Measurements from ENCODE around the gene REXO4.

REXO4 gene, protein sequence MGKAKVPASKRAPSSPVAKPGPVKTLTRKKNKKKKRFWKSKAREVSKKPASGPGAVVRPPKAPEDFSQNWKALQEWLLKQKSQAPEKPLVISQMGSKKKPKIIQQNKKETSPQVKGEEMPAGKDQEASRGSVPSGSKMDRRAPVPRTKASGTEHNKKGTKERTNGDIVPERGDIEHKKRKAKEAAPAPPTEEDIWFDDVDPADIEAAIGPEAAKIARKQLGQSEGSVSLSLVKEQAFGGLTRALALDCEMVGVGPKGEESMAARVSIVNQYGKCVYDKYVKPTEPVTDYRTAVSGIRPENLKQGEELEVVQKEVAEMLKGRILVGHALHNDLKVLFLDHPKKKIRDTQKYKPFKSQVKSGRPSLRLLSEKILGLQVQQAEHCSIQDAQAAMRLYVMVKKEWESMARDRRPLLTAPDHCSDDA

DNA sequence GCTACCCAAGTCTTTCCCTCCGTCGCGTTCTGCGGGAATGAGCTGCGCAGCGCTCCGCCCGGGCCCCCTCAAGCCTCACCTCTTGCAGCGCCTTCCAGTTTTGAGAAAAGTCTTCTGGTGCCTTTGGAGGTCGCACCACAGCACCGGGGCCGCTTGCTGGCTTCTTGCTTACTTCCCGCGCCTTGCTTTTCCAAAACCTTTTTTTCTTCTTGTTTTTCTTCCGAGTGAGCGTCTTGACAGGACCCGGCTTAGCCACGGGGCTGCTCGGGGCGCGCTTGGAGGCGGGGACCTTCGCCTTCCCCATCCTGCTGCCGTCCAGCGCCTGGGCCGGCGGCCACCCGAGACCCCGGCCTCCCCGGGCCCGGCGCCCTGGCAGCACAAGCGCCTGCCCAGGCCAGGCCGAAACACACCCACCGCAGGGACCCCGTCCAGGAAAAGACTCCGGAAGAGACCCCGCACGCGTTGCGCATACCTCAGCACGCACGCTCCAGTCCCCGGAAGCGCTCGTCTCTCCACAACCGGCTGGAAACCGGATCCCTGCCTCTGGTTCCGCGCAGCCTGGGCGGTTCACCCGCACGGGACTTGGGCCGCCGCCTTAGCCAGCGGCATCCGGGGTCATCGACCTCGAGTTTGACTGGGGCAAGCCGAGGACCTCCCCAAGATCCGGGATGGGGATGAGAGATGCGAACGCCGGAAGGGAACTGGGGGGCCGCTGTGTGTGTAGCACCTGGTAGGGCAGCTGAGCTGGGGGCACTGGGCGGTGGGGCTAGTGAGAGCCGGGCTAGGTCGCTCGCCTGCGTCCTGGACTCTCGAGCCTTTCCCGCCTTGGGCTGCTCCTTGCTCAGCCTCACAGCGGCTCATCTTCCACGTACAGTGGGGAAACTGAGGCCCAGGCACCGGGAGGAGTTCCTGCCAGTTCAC lies at the start of gene REXO4:
REXO4 (minus strand) TSS at position 470 of the 921 bp plus-strand sequence; CDS start at position 304, 166 bp downstream.
- peak; percentile 88 for ATAC-seq

DNA sequence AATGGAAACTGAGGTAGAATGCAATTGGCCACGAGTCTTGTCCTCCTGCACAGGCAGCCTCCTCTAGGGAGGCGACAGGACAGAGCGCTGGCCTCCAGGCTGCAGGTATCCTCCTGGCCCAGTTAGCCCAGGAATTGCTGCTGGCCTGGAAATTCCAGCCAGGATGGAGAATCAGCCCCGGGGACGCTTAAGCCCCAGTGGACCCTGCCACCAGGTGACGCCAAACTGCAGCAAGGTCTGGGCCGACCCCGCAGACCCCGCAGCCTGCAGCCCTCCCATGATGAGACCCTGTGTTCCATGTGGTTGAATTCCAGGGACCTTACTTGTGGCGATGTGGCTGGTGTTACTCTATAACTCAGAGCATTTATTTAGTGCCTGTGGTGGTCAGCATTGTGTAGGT lies 49.3 kb upstream of the REXO4 start:
- ATAC-seq (no peak), DNase-seq (no peak)

More for the DNA sequence above, at the start of gene REXO4:
- peak; percentile 89 for DNase-seq

DNA sequence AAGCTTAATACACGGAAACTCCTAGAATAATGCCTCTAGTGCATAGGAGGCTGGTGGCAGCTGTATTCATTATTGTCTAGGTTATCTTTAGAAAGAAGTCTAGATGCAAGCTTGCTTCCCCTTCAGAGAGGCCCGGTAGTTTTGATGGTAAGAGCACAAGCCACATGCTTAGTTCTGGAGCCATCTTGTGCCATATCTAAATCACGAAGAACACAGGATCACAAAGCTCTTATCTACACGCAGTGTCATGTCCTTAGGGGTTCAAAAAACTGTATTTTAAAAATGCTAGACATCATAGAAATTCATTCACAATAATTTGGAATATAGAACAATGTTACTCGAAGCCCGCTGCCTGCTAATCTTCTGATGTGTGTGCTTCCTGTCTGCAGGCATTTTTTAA lies 48.2 kb upstream of the REXO4 start:
- DNase-seq (no peak), ATAC-seq (no peak)

DNA sequence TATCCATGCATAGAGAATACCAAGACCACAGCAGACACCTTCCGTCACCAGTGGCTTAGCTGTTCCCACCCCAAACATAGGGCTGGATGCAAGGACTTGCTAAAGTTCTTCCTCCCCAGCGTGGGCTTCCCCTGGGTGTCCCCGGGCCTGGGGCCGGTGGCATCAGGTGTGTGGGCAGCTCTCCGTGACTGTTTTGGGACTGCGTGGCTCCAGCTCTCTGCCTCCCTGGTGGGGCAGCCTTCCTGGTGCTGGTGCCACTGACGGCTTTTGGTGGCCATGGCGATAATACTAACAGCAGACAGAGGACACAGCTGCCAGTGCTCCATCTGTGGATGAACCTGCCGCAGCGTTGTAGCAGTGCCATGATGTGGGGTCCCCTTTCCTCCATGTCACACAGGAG lies 46.8 kb upstream of the REXO4 start:
- no peak for DNase-seq
- ATAC-seq, result no peak

DNA sequence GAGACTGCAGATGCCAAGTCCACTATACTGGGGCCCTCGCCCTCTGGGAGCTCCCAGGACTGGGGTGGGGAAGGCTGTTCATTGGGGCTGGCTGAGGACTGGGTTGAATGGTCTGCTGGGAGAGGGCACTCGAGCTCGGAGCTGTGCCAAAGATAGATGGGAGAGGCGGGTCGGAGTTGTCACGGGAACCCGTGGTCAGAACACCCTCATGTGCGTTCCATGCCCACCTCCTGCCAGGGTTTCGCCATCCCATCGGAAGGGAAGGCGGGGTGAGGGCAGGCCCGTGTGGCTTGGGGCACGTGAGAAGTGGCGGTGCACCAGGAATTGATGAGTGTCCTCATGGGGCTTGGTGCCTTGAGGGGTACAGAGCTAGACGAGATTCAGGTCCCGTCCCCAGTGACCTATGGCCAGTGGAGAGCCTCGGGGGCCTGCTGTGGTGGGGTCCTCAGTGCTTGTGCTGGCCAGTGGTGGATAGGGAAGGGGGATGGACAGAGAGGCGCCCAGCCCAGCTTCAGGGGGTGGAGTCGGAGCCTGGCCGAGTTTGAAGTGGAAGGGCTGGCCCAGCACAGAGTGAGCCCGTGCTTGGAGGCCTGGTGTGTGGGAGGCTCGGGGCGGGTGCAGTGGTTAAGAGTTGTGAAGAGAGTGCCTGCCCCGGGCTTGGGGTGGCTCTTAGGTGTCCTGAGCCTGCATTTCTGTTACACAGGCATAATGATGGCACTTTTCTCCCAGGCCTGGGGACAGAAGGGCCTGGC lies 46.2 kb upstream of the REXO4 start:
- DNase-seq, result no peak
- ATAC-seq, result no peak

DNA sequence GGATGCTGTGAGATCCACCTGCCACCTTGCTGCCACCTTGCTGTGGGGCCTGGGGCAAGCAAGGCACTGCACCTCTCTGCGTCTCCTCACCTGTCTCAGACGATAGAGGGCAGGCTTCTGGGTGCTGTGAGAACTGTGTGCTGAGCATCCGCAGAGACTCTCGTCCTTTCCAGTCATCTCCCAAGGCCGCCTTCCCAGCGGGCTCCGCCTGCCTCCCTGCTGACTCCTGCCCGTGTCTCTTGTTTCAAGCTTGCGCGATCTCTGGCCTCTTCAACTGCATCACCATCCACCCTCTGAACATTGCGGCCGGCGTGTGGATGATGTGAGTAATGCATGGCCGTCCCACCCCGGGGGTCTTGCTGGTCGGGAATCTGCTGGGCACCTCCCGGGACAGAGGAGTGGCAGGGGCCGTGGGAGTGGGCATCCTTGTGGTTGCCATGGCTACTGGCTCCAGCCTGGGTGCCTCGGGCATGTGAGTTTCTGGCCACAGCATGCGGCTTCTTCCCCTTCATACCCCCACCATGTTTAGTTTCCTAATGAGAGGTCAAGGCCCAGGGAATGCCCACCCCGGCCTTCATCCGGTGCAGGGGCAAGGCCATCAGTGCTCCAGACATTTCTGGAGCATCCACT lies 45.5 kb upstream of the REXO4 start:
- ATAC-seq, result no peak
- no peak for DNase-seq

DNA sequence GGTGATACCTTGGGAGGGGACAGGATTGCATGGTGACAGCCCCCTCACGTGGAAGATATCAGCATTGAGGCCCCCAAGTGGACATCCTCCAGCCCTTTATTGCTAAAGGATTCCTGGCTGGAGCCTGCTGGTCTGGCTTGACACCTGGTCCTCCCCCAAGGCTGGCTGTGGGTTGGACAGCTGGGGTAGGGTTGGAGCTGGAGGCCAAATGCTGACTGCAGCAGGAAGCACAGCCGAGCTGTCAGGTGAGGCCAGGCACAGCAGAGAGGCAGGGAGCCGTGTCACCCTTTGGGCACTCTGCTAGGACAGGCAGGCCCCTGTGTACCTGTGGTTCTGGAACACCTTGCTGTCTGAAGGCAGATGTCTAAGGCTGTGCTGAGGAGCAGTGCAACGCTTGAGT lies 44.2 kb upstream of the REXO4 start:
- ATAC-seq, result no peak
- no peak for DNase-seq

DNA sequence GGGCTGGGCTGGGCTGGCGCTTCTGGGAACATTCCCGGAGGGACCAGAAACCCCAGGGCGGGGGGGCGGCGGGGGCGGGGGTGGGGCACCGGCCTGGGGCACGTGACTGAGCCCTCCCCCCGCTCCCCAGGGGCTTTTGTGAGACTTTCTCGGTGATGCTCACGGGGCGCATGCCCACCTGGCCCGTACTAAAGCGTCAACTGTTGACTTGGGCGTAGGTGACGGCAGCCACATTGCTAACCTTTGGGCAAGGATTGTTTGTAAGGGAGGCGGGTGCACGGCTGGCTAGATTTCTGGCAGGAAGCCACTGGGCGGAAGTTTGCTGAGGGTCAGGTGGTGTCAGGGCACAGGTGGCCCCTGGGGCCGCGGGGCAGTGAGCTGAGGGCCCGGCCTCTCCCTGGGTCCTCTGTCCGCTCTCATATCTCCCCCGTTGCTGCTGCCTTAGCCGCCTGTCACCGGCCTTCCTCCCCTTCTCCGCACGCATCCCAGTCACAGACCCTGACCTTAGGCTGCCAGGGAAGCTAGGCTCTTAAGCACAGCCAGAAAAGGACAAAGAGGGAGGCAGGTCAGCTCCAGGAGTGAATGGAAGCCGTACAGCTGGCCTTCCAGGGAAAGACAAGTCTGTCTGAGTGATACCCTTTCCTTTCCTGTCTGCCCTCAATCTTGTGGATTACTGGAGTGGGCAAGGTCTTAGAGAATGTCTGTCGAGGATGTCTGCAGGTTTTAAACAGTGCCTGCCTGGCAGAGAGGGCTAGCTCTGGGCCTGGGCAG lies 42.8 kb upstream of the REXO4 start:
- ATAC-seq, result no peak
- DNase-seq, result no peak

DNA sequence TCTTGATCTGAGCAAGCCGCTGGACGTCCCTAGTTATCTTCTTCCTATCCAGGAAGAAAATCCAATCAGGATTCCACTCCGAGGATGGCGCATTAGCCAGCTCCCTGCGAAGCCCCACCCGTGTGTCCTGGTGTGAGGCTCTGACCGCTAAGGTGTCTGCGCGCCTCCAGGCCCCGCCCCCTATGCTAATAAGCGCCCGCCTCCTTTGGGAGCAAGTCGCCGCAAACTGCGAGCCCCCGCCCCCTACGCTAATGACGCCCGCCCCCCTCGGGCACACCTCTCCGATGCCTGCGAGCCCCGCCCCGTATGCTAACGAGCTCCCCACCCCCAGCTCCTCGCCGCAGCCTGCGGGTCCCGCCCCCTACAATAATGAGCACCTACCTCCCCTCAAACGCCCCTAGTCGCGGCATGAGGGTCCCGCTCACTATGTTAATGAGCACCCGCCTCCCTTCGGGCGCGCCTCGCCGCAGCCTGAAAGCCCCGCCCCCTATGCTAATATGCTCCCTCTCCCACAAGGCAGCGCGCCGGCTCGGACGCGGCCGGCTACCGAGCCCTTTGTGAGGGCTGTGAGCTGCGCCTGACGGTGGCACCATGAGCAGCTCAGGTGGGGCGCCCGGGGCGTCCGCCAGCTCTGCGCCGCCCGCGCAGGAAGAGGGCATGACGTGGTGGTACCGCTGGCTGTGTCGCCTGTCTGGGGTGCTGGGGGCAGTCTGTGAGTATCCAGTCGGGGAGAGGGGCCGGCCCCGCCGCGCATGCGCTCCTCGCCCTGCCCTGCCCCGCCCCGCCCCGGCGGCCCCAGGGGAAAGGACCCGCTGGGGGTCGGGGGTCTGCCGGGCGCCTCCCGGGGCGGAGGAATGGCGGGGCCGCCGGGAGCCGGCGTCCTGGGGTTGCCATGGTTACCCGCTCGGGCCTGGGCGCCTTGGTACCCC lies 41.9 kb upstream of the REXO4 start, which contains the start of gene CACFD1:
CACFD1 (plus strand) TSS at position 503 of the 929 bp plus-strand sequence; CDS start at position 592, 89 bp downstream.
- peak; percentile 94 for DNase-seq

DNA sequence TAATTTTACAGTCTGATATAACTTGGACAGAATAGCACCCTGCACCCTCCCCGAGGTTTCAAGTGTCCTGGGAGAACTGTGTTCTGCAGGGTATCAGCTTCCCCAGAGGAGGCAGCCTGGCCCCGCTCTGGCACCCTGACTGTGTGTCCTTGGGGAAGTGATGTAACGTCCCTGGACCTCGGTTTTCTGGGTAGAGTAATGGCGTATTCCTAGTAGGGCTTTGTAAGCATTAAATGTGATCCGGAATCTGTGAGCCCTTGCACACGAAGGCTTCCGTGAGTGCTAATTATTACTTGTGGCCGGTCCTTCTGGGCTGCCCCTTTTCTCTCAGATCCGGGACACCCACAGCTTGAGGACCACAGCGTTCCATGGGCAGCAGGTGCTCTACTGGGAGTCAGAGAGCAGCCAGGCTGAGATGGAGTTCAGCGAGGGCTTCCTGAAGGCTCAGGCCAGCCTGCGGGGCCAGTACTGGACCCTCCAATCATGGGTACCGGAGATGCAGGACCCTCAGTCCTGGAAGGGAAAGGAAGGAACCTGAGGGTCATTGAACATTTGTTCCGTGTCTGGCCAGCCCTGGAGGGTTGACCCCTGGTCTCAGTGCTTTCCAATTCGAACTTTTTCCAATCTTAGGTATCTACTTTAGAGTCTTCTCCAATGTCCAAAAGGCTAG lies 41.0 kb upstream of the REXO4 start:
- no peak for ATAC-seq
- DNase-seq, result no peak

More for the DNA sequence above, 41.9 kb upstream of the REXO4 start, which contains the start of gene CACFD1:
- ATAC-seq, result peak; percentile 86

DNA sequence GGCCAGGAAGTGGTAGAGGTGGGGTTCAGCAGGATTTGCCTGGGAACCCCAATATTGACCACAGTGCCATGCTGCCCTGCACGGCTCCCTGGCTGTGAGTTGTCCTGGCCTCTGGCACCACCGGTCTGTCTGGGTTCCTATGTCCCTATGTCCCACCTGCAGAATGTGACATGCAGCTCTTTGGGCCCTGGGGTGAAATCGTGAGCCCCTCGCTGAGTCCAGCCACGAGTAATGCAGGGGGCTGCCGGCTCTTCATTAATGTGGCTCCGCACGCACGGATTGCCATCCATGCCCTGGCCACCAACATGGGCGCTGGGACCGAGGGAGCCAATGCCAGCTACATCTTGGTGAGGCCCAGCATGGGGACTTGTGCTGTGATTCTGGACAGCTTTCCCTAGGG lies 39.9 kb upstream of the REXO4 start:
- DNase-seq (no peak), ATAC-seq (no peak)

DNA sequence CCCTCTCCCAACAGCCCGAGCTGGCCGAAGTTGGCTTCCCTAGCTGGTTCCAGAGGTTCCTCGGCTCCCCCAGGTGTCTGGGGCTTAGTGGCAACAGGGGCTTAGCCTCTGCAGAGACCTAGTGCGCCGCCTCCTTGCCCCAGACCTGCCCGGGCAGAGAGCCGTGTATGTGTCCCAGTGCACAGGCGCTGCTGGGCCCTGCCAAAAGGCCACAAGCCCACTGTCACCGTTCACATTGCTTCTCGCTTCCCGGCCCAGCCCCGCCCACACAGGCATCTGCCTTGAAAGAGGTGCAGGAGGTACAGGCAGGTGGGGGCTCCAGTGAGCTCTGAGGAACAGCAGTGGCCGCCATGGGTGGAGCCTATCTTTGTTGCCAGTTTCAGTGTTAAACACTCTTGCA lies 39.4 kb upstream of the REXO4 start:
- no peak for ATAC-seq
- no peak for DNase-seq

DNA sequence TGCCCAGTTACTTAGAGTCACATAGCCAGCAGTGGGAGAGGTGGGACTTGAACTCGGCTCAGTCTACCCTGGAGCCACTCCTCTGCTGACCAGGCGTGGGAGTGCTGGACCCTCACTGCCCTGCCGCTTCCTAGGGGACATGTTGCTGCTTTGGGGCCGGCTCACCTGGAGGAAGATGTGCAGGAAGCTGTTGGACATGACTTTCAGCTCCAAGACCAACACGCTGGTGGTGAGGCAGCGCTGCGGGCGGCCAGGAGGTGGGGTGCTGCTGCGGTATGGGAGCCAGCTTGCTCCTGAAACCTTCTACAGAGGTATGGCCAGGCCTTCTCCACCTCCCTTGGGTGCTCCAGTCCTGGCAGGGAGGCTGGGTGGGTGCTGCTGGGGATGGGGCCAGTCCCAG lies 38.6 kb upstream of the REXO4 start:
- no peak for ATAC-seq
- DNase-seq, result no peak

DNA sequence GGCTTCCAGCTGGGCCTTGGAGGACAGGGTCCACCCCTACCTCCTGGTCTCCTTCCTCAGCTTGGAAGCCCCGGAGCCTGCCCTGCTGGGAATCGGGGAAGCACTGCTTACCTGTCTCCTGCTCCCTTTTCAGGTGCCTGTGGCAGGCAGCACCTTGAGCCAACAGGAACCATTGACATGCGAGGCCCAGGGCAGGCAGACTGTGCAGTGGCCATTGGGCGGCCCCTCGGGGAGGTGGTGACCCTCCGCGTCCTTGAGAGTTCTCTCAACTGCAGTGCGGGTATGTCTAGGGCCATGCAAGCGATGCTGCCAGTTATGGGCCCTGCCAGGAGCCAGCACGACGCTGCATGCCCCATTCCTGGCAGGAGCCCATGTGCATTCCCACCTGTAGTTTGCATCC lies 38.1 kb upstream of the REXO4 start:
- DNase-seq, result no peak
- no peak for ATAC-seq

DNA sequence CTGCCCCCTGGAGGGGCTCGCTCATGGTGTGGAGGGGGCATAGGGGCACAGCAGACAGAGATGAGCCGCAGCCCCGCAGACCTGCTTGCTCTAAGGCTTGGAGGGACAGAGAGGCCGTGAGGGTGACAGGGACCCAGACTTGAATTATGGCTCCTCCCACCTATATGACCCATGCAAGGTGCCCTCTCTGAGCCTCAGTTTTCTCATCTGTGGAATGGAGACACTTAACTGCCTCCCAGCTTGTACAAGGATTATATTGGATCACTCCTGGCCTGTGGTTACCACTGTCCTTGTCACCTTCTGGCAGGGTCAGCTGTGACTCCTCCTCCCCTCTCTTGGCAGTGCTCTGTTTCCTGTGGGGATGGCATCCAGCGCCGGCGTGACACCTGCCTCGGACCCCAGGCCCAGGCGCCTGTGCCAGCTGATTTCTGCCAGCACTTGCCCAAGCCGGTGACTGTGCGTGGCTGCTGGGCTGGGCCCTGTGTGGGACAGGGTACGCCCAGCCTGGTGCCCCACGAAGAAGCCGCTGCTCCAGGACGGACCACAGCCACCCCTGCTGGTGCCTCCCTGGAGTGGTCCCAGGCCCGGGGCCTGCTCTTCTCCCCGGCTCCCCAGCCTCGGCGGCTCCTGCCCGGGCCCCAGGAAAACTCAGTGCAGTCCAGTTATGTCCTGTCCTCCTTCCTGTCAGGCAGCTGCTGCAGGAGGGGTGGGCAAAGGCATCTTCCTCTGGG lies 37.3 kb upstream of the REXO4 start:
- ATAC-seq (no peak), DNase-seq (no peak)

DNA sequence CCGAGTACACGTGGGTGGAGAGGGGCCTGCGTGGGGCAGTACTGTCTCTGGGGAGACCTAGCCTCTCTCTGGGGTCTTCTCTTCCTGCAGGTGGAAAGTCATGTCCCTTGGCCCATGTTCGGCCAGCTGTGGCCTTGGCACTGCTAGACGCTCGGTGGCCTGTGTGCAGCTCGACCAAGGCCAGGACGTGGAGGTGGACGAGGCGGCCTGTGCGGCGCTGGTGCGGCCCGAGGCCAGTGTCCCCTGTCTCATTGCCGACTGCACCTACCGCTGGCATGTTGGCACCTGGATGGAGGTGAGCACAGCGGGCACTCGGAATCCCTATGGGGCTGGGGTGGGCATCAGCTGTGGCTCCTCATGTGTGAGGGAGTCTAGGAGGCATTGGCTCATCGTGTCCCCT lies 36.5 kb upstream of the REXO4 start:
- no peak for ATAC-seq

DNA sequence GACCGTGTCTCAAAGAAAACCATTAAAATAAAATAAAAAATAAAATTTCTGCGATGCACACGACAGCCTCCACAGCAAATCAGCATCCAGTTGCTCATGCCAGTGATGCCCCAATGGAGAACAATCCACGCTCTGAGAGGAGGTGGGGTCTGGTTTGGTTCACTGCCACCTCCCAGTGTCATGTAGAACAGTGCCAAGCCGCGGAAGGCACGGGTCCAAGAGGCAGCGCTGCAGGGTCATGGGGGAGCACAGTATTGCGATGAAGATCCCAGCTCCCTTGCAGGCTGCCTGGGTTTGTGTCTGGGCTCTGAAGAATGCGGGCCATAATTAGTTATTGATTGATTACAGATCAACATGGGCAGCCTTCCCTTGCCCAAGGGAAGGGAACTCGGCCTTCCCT lies 35.8 kb upstream of the REXO4 start:
- ATAC-seq, result no peak

More for the DNA sequence above, 36.5 kb upstream of the REXO4 start:
- no peak for DNase-seq

DNA sequence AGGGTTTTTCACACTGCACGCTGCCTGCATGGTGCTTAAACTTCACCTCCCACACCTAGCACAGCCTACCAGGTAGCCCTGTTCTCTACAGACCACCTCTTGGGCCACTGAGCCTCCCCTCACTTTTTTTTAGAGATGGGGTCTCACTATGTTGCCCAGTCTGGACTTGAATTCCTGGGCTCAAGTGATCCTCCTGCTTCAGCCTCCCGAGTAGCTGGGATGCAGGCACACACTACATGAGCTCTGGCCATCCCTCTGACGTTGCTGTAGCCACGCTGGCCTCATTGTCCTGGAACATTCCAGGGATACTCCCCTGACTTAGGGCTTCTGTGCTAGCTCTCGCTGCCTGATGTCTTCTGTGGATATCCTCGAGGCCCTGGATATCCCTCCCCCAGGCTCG lies 34.8 kb upstream of the REXO4 start:
- DNase-seq (no peak), ATAC-seq (no peak)

More for the DNA sequence above, 35.8 kb upstream of the REXO4 start:
- no peak for DNase-seq
